Keratinocyte (primary cell): ENCODE measurements around the gene ARHGAP18. TPM values are rescaled to one million over a fixed set of nuclear protein-coding genes. Genes with fewer than 3 reads are reported as not detected.

Experiments
- DNase-seq: peaks from one replicate; pipeline ENCODE4 v3.0.0-alpha.2; 2011; ENCODE audit warnings: low read depth, missing footprints, low spot score
- FAIRE-seq: peaks from 2 replicates; lab custom pipeline; 2011; peaks lifted over from hg19 to GRCh38; lab: Jason Lieb, UNC
- H2AFZ ChIP-seq: 2 replicates; pipeline ENCODE4 v1.6.0; 2012; ENCODE audit warnings: low read length, control low read depth, inconsistent platforms; ENCODE audit not compliant: control insufficient read depth
- H3K27ac ChIP-seq: 2 replicates; pipeline ENCODE4 v1.5.1; 2011; ENCODE audit warnings: low read length; ENCODE audit not compliant: control insufficient read depth, insufficient read depth
- H3K27me3 ChIP-seq: 3 replicates; pipeline ENCODE4 v1.6.0; 2011; ENCODE audit warnings: low read length; ENCODE audit not compliant: control insufficient read depth, insufficient read depth; ENCODE audit errors: extremely low read depth
- H3K36me3 ChIP-seq, 2 experiments: 2 replicates in 1 of 2; 3 replicates in 1 of 2; pipeline ENCODE4 v1.5.1; 2011; ENCODE audit warnings: low read length in 2 of 2, mild to moderate bottlenecking in 1 of 2; ENCODE audit not compliant: control insufficient read depth in 2 of 2, insufficient read depth in 2 of 2; ENCODE audit errors: extremely low read depth in 1 of 2
- H3K4me1 ChIP-seq: 3 replicates; pipeline ENCODE4 v1.5.1; 2011; ENCODE audit warnings: low read length; ENCODE audit not compliant: control insufficient read depth, insufficient read depth; ENCODE audit errors: extremely low read depth
- H3K4me2 ChIP-seq: 3 replicates; pipeline ENCODE4 v1.6.0; 2011; ENCODE audit warnings: low read depth, low read length; ENCODE audit not compliant: control insufficient read depth, insufficient read depth; ENCODE audit errors: extremely low read depth
- H3K4me3 ChIP-seq, 3 experiments: fragments of 200-600 bp in 1 of 3; sonication (generic) in 1 of 3; 2 replicates in 2 of 3; 3 replicates in 1 of 3; pipeline ENCODE4 v1.5.1; 2011 to 2016; ENCODE audit warnings: low read length in 3 of 3, mild to moderate bottlenecking in 3 of 3, control low read depth in 2 of 3, inconsistent platforms in 1 of 3, low read depth in 1 of 3, mixed read lengths in 1 of 3, mixed run types in 1 of 3, moderate library complexity in 1 of 3; ENCODE audit not compliant: control insufficient read depth in 2 of 3, insufficient read depth in 2 of 3; ENCODE audit errors: extremely low read depth in 1 of 3
- H3K79me2 ChIP-seq: 2 replicates; pipeline ENCODE4 v1.6.0; 2012; ENCODE audit warnings: low read length; ENCODE audit not compliant: control insufficient read depth, insufficient read depth
- H3K9ac ChIP-seq: 3 replicates; pipeline ENCODE4 v1.6.0; 2011; ENCODE audit warnings: low read length; ENCODE audit not compliant: control insufficient read depth, insufficient read depth; ENCODE audit errors: extremely low read depth
- H3K9me1 ChIP-seq: 3 replicates; pipeline ENCODE4 v1.6.0; 2011; ENCODE audit warnings: low read length; ENCODE audit not compliant: control insufficient read depth, insufficient read depth; ENCODE audit errors: extremely low read depth
- H3K9me3 ChIP-seq: 2 replicates; pipeline ENCODE4 v1.5.1; 2012; ENCODE audit warnings: low read depth, low read length; ENCODE audit not compliant: control insufficient read depth
- H4K20me1 ChIP-seq: 3 replicates; pipeline ENCODE4 v1.6.0; 2011; ENCODE audit warnings: low read length; ENCODE audit not compliant: control insufficient read depth, insufficient read depth; ENCODE audit errors: extremely low read depth
- CTCF ChIP-seq, 3 experiments: IDR thresholded peaks in 1 of 3; conservative IDR thresholded peaks in 1 of 3; optimal IDR thresholded peaks in 1 of 3; 2 replicates in 2 of 3; 3 replicates in 1 of 3; pipeline versions ENCODE3 to v1.5.1; 2011; ENCODE audit warnings: low read length in 3 of 3, mild to moderate bottlenecking in 3 of 3, moderate library complexity in 2 of 3, control low read depth in 1 of 3, inconsistent platforms in 1 of 3; ENCODE audit not compliant: insufficient read depth in 2 of 3; ENCODE audit errors: extremely low read depth in 1 of 3
- EZH2 ChIP-seq: IDR thresholded peaks from one replicate; pipeline ENCODE4 v1.6.1; 2012; ENCODE audit warnings: inconsistent platforms, mild to moderate bottlenecking, low read length, moderate library complexity
- dilution Hi-C: fragments of 300-500 bp; cut with MboI; formaldehyde crosslinking; loops from one replicate; pipeline ENCODE4 v1.7.0; 2020; ENCODE audit warnings: low sequenced_read_pairs; ENCODE audit not compliant: extremely low pct_ligation_motif_present
- polyA plus RNA-seq, 5 experiments: library from polyadenylated mRNA; depleted of rRNA in 3 of 5; stranded (reverse) in 3 of 5; stranded (forward) in 1 of 5; unstranded in 1 of 5; fragments of >200 nt; gene quantifications; 1 replicate in 1 of 5; 2 replicates in 3 of 5; 3 replicates in 1 of 5; pipeline versions ENCODE4 v1.2.1 to v1.2.3, GENCODE V29; 2011 to 2012; ENCODE audit warnings: missing spikeins in 2 of 5, low read depth in 1 of 5, low replicate concordance in 1 of 5

The ARHGAP18 gene
- polyA plus RNA-seq, 1 donor (not counting 4 experiments of a cell fraction or from before 2014, with no cell fraction given), result 17.7 TPM

- no peak overlapping the region for H3K27ac ChIP-seq
- DNase-seq (no peak), FAIRE-seq (no peak)
- no peak overlapping the region for H3K9ac ChIP-seq
- H3K36me3 ChIP-seq, result peaks cover 0 to 3% of the 10 kb centered on the region in 2 experiments
- no peak overlapping the region for H3K4me3 ChIP-seq
- no peak overlapping the region for H2AFZ ChIP-seq
- peaks cover 2% of the 10 kb centered on the region for H3K9me1 ChIP-seq
- no peaks in the 10 kb centered on the region for H4K20me1 ChIP-seq
- H3K27me3 ChIP-seq, result no peaks in the 10 kb centered on the region
- TF ChIP-seq CTCF (optimal IDR thresholded peaks at IDR 0.05 in 1 of 3, IDR thresholded peaks at IDR 0.05 in 1 of 3, conservative IDR thresholded peaks at IDR 0.05 in 1 of 3; ENCODE audit: extremely low read depth in 1 of 3, insufficient read depth in 2 of 3, low read length in 3 of 3) (no peak), EZH2 (no peak)
- no peaks in the 10 kb centered on the region for H3K9me3 ChIP-seq
- H3K4me2 ChIP-seq, result no peak overlapping the region
- dilution Hi-C loops, result no loop called here
- H3K4me1 ChIP-seq, result peaks cover 9% of the 10 kb centered on the region
- peaks cover 94% of the 10 kb centered on the region for H3K79me2 ChIP-seq
Measured at GRCh38 chr6:129696028-129696418, 14.0 kb downstream of the ARHGAP18 start.

- Histone ChIP-seq H3K4me1 (peaks cover 4% of the 10 kb centered on the region), H3K27ac (no peak overlapping the region), H3K9me1 (peaks cover 2% of the 10 kb centered on the region), H2AFZ (no peak overlapping the region), H3K36me3 (peaks cover 0 to 3% of the 10 kb centered on the region in 2 experiments), H3K27me3 (no peaks in the 10 kb centered on the region), H3K9ac (no peak overlapping the region), H4K20me1 (no peaks in the 10 kb centered on the region), H3K79me2 (peaks cover 95% of the 10 kb centered on the region), H3K4me3 (no peak overlapping the region), H3K4me2 (no peak overlapping the region), H3K9me3 (no peaks in the 10 kb centered on the region)
- FAIRE-seq (no peak), DNase-seq (no peak)
- no peak for TF ChIP-seq EZH2
- TF ChIP-seq CTCF (optimal IDR thresholded peaks at IDR 0.05 in 1 of 3, IDR thresholded peaks at IDR 0.05 in 1 of 3, conservative IDR thresholded peaks at IDR 0.05 in 1 of 3; ENCODE audit: extremely low read depth in 1 of 3, insufficient read depth in 2 of 3, low read length in 3 of 3), result no peak
- dilution Hi-C loops, result no loop called here
Measured at GRCh38 chr6:129695373-129696027, 14.5 kb downstream of the ARHGAP18 start.
